Esophagus squamous epithelium (tissue), 4 donors: ENCODE data around the gene MYH7B.

Source experiments
- POLR2A ChIP-seq, 4 donors: fragments of 450-650 bp; IDR thresholded peaks; one replicate each; pipeline ENCODE4 v1.6.1; 2017; ENCODE audit warnings: antibody characterized with exemption in 4 of 4, mild to moderate bottlenecking in 4 of 4, moderate library complexity in 3 of 4
- TF ChIP-seq, protein P1 (sequence below), 6 experiments: fragments of 450-650 bp in 4 of 6; fragments of 200-600 bp in 2 of 6; sonication (generic) in 2 of 6; IDR thresholded peaks; one replicate each; pipeline ENCODE4 v1.5.1; 2016 to 2019; ENCODE audit warnings: antibody characterized with exemption in 6 of 6, mild to moderate bottlenecking in 4 of 6, moderate library complexity in 4 of 6

DNA sequence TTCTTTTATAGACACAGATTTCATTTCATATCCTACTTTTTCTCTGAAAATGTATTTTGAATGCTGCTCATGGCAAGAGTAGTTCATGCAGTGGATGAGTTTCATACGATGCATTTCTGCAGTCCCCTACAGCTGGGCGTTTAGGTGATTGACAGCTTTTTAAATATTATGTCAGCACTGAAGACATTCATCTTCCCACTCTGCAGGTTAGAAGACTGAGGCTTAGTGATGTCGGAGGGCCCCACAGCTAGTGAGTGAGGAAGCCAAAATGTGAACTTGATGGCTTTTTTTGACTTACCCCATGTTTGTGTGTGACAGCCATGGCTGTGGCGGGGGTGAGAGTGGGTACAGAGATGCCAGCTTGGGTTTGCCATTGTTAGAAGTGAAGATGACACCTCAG, 33.5 kb downstream of the MYH7B start:
- TF ChIP-seq, protein P1, sequence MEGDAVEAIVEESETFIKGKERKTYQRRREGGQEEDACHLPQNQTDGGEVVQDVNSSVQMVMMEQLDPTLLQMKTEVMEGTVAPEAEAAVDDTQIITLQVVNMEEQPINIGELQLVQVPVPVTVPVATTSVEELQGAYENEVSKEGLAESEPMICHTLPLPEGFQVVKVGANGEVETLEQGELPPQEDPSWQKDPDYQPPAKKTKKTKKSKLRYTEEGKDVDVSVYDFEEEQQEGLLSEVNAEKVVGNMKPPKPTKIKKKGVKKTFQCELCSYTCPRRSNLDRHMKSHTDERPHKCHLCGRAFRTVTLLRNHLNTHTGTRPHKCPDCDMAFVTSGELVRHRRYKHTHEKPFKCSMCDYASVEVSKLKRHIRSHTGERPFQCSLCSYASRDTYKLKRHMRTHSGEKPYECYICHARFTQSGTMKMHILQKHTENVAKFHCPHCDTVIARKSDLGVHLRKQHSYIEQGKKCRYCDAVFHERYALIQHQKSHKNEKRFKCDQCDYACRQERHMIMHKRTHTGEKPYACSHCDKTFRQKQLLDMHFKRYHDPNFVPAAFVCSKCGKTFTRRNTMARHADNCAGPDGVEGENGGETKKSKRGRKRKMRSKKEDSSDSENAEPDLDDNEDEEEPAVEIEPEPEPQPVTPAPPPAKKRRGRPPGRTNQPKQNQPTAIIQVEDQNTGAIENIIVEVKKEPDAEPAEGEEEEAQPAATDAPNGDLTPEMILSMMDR (IDR thresholded peaks at IDR 0.05), result no peak
- TF ChIP-seq POLR2A (IDR thresholded peaks at IDR 0.05), result no peak
